GM19240 (cell line): ENCODE results near the gene TBC1D7.

Experiments
- DNase-seq: peaks from one replicate; pipeline ENCODE4 v3.0.0; 2011; ENCODE audit warnings: low spot score; ENCODE audit not compliant: insufficient read length

Gene TBC1D7

DNA sequence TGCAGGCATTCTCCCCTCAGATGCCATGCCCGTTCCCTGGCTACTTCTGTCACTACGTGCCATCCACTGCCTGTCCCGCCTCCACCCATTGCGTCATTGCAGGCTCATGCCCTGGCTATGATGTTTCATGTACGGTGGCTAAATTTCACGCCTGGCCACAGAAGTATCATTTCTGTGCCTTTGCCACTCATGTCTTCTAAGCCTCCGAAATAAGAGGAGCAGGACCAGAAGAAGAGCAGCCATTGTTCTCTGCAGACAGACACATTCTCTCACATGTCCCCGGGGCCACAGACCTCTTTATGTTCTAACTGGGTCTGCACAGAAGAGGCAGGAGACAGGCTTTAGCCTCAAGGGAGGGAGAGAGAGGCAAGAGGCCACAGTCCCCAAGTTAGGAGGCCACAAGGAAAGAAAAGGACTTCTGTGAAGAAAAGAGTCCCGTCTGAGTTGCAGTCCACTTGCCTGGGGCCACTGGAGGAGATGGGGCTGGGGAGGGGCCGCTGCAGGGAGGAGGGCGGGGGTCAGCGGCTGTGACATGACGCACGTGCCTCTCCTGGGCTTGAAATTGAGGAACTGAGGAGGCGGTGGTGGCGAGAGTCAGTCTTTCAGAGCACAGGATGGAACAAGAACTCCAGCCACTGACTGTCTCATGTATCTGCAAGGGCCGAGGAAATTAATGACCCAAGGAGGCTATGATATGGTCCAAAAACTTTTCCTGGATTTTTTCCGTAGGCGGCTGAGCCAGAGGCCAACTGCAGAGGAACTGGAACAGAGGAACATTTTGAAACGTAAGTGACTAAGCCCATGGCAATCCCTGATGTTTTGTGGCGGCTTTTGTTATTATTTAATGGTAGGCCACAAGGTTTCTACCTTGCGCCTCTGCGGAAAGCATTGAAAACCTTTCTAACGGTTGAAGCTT lies 55.9 kb downstream of the TBC1D7 start:
- no peak for DNase-seq

DNA sequence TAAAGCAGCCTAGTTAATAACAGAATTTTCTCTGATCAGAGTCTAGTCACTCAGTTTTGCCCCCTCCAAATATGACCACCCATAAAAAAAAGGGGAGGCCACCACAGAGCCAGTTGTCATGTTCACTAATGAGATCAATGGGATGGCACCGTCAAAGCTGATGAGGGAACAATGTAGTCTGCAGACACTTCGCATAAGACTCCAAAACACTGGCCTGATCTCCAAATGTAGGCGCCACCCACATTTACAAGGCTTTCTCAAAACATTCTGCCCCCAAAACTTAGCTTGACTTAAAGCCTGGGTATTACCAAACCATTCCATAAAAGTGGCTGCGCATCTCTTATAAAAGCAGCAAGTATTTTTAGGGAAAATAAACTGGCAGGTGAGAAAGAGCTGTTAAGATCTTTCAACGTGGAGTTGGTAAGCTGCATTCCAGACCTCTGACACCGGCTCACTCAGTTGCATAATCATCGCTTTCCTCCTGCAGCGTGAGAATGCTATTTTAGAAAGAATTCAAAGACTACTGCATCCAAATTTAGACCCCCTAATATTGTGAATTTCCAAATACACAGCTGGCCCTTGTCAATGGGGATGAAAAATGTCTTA lies 59.3 kb downstream of the TBC1D7 start:
- DNase-seq, result no peak

DNA sequence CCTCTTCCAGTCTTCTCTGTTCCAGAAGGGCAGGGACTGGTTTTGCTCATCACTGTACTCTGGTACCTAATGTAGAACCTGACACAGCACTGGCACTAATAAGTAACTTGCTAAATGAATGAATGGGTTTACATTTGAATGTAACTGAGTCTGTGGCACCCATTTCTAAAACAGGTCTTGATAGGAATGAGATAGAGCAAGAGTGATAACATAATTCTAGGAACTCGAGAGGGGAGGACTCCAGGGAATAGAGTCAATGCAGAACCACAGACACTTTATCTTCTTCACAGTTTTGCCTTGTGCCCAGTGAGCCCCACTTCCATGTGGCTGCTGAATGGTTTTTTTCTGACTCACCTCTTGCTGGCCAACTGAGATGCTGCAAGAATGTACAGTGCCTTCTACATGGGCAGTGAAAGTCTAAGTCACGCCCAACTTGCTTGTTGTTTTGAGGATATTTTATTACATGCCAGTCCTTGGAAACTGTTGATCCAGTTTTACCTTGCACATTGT lies 61.1 kb downstream of the TBC1D7 start:
- no peak for DNase-seq

DNA sequence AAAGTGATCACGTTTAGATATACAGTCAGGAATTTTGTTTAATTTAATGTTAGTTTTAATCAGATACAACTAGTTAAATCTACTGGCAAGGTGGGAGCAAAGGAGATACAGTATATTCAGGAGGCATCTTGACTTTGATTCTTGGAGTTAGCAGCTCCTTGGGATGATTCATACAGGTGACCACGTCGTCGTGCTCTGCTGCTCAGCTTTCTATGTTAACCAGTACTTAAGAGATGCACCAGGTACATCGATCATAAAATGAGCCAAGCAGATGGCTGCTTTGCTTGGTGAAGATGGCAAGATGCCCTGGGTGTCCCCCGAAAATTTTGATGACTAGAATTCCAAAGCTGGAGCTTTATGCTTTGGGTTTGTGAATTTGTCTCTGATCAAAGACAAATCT lies 64.7 kb downstream of the TBC1D7 start:
- no peak for DNase-seq

DNA sequence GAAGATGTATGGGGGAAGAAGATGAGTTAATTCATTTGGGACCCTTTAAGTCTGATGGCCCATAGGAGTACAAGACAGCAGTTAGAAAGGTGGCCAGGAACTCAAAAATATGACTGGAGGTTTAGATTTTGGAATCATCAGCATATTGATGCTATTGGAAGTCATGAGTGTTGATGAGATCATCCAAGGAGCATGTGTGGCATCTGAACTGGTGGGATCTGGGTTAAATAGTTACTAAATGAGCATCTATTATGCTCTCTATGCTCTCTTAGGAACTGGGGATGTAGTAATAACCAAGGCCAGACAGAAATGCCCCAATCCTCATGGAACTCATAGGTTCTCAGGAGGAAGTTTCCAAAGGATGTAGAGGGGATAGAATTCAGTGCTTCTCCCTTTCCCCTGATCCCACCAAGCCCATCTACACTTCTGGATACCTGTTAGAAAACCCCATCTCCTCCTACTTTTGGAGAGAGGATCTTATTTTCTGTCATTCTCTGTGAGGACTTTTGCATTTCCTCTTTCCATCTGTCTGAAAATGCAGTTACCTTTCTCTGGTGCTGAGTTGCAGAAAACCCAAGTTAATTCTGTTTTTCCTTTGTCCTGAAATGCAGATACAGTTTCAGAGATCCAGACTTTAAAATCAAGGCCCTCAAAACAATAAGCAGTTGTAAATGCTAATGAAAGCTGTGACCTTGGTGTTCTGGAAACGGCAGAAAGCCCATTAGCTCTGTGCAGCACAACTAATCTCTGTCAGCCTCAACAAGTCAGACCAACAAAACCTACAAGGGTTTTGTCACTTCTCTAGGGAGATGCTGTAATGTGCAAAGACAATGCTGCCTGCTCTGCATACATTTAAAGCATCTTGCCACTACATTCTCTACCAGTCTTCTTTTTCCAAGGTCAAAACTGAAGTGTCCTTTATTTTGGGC lies 65.8 kb downstream of the TBC1D7 start:
- DNase-seq, result no peak

DNA sequence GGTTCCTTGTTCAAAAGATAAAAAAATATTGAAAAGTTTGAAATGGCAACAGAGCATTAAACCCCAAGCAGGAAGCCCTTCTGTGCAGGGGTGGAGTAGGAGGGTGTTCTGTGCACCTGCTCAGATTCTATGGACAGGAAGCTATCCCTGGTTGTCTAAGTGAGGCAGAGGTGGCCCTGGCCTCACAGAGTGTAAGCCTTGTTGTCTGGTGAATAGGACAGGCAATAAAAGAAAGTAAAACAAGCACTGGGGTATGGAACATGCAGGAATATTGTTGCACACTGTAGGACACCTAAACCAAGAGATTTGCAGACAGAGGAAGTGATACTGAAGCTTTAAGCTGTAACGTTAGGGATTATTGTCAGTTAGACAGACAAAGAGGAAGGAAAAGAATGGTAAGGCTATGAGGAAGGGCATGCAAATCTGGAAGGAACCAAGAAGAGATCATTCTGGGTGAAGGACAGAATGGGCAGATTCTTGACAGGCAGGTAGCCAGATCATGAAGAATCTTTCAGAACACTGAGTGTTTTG lies 66.8 kb downstream of the TBC1D7 start:
- no peak for DNase-seq

DNA sequence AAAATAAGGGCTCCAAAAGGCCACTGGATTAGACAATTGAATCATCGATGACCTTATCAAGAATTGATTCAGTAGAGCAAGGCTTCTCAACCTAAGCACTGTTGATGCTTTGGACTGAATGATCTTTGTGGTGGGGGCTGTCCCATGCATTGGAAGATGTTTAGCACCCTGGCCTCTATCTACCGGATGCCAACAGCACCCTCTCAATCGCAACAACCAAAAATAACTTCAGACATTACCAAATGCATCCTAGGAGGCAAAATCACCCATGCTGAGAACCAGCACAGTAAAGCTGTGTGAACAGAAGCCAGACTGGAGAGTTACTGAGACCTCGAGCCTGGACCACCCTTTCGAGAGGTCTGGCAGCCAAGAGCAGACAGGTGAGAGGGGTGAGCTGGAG lies 67.5 kb downstream of the TBC1D7 start:
- no peak for DNase-seq

DNA sequence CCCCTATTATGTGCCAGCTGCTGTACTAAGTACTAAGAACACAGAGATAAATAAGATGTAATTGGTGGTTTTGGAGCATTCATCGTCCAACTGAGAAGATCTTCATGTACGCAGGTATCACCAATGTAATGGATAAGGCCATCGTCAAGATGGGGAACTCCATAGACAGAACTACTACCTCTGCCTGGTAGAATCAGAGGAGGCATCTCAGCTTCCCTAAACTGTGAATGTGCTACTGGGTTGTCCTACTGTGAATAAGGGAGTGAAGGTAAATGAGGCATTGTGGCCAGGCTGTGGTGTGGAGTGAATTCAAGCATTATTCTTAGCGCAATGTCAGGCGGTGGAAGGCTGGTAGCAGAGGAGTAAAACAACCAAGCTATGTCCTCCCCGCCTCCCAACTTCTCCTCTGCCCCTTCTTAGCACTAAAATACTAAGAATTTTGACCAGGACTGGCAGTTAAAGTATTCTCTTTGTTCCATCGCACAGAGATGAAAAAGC lies 68.2 kb downstream of the TBC1D7 start:
- no peak for DNase-seq

DNA sequence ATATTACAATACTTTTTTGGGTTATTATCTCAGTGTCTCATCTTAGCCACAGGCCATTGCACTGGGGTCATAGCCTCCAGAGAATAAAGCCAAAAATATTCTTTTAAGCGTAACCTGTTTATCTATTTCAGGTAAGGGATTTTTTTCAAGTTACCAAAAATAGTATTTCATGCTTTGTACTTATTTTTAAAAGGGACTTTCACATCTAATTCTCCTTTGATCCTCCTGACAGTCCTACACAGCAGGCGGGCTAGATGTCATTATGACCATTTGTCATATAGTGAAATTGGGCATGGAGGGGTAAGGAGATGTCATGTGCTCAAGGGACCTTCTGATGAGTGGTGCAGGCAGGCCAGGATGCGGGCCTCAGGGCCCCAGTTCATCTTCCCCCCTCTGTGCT lies 68.9 kb downstream of the TBC1D7 start:
- DNase-seq, result no peak

DNA sequence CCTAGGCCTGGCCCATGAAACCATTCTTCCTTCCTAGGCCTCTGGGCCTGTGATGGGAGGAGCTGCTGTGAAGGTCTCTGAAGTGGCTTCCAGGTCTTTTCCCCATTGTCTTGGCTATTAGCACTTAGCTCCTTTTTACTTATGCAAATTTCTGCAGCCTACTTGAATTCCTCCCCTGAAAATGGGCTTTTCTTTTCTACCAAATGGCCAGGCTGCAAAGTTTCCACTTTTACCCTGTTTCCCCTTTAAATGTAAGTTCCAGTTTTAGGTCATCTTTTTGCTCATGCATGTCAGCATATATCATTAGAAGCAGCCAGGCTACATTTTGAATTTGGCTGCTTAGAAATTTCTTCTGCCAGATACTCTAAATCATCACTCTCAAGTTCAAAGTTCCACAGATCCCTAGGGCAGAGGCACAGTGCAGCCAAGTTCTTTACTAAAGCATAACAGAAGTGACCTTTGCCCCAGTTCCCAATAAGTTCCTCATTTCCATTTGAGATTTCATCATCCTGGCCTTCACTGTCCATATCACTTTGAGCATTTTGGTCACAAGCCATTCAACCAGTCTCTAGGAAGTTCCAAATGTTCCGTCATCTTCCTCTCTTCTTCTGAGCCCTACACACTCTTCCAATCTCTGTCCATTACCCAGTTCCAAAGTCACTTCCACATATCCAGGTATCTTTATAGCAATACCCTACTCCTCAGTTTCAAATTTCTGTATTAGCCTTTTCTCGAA lies 71.9 kb downstream of the TBC1D7 start:
- no peak for DNase-seq
